ENCODE results near the gene NUPR1.

The NUPR1 gene

GRCh38 chr16:28563218-28563617 lies 24.4 kb upstream of the NUPR1 start:
- no peaks in the 10 kb centered on the region for H3K36me3 ChIP-seq (replicated peaks; ENCODE audit: insufficient read depth, low read length)
- H4K20me1 ChIP-seq (ENCODE audit: insufficient read depth, low read length), result no peaks in the 10 kb centered on the region
- H3K27me3 ChIP-seq (replicated peaks; ENCODE audit: insufficient read depth, low read length), result no peaks in the 10 kb centered on the region
- no peaks in the 10 kb centered on the region for H3K9me3 ChIP-seq (replicated peaks; ENCODE audit: insufficient read depth, low read length)
- H3K79me2 ChIP-seq (ENCODE audit: low read length), result peaks cover 11% of the 10 kb centered on the region
- no peaks in the 10 kb centered on the region for H3F3A ChIP-seq (ENCODE audit: insufficient read depth, low read length)
- no peak overlapping the region for H2AFZ ChIP-seq (ENCODE audit: low read length)
- TF ChIP-seq EZH2 (optimal IDR thresholded peaks at IDR 0.05; ENCODE audit: low read depth, low read length) (no peak), EZH2phosphoT487 (IDR thresholded peaks at IDR 0.05; ENCODE audit: low read length) (no peak), CTCF (IDR thresholded peaks at IDR 0.05; ENCODE audit: low read length) (no peak)
- no peak overlapping the region for H3K4me3 ChIP-seq (ENCODE audit: low read length)
- H3K4me2 ChIP-seq (ENCODE audit: low read depth, low read length), result no peak overlapping the region
- no peak for DNase-seq
- H3K27ac ChIP-seq (ENCODE audit: low read length), result no peak overlapping the region
- no peaks in the 10 kb centered on the region for H3K9me2 ChIP-seq (replicated peaks; ENCODE audit: insufficient read depth, low read length)
- no peak overlapping the region for H3K9ac ChIP-seq (ENCODE audit: low read length)
- H3K4me1 ChIP-seq (ENCODE audit: low read length), result no peaks in the 10 kb centered on the region

DNA sequence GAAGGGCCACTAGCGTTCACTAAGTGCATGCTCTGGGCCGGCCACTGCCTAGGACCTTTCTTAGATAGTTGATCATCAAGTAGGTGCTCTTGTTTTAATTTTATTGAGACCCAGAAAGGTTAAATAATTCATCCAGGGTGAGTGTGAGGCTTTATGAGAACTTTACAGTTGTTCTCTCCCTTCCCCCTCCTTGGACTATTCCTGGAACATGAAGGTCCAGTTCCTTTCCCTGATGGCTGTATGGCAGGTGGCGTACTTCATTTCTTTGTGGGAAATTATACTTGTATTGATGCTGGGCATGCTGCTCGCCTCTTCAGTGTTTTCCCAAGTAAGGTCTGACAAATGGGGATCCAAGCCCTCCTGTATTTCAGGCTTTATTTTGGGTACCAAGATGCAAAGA lies 23.4 kb upstream of the NUPR1 start:
- TF ChIP-seq EZH2phosphoT487 (IDR thresholded peaks at IDR 0.05; ENCODE audit: low read length) (no peak), EZH2 (optimal IDR thresholded peaks at IDR 0.05; ENCODE audit: low read depth, low read length) (no peak), CTCF (IDR thresholded peaks at IDR 0.05; ENCODE audit: low read length) (no peak)
- Histone ChIP-seq H3K4me3 (ENCODE audit: low read length) (no peak overlapping the region), H2AFZ (ENCODE audit: low read length) (no peak overlapping the region), H4K20me1 (ENCODE audit: insufficient read depth, low read length) (no peaks in the 10 kb centered on the region), H3K4me2 (ENCODE audit: low read depth, low read length) (no peak overlapping the region), H3K9me2 (replicated peaks; ENCODE audit: insufficient read depth, low read length) (no peaks in the 10 kb centered on the region), H3K9ac (ENCODE audit: low read length) (no peak overlapping the region), H3K27me3 (replicated peaks; ENCODE audit: insufficient read depth, low read length) (no peaks in the 10 kb centered on the region), H3F3A (ENCODE audit: insufficient read depth, low read length) (no peaks in the 10 kb centered on the region), H3K36me3 (replicated peaks; ENCODE audit: insufficient read depth, low read length) (no peaks in the 10 kb centered on the region), H3K9me3 (replicated peaks; ENCODE audit: insufficient read depth, low read length) (no peaks in the 10 kb centered on the region), H3K4me1 (ENCODE audit: low read length) (no peaks in the 10 kb centered on the region), H3K79me2 (ENCODE audit: low read length) (peaks cover 8% of the 10 kb centered on the region), H3K27ac (ENCODE audit: low read length) (no peak overlapping the region)
- no peak for DNase-seq

DNA sequence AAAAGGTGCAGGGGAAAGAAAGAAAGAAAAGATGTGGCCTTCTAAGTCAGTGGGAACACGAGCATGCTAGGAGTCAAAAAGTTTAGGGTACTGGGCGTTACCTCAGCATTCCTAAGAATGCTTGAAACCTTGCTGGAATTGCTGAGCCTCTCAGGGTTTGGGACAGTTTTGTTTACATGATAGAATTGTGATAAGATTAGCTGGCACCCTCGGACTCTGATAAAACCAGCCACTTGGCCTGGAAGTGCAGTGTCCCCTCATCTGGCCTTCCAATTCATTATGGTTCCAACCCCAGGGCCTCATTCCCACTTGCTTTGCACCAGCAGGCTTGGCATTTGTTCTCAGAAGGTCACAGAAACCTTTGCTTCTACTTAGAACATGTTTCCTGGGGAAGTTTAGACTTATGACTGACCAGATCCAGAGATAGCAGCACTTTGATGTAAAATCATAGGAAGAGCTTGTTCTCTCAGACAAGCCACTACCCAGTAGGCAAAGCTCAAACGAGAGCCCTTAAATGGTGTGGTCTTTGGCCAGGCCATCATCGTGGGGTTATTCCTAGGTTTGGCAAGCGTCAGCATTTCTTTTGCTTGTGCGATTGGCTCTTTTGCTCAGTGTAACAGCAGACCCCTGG lies 22.9 kb upstream of the NUPR1 start:
- no peak overlapping the region for H3K4me3 ChIP-seq (ENCODE audit: low read length)
- no peak overlapping the region for H3K4me2 ChIP-seq (ENCODE audit: low read depth, low read length)
- H3F3A ChIP-seq (ENCODE audit: insufficient read depth, low read length), result no peaks in the 10 kb centered on the region
- no peaks in the 10 kb centered on the region for H3K4me1 ChIP-seq (ENCODE audit: low read length)
- no peaks in the 10 kb centered on the region for H3K9me2 ChIP-seq (replicated peaks; ENCODE audit: insufficient read depth, low read length)
- no peaks in the 10 kb centered on the region for H3K27me3 ChIP-seq (replicated peaks; ENCODE audit: insufficient read depth, low read length)
- peaks cover 12% of the 10 kb centered on the region for H3K79me2 ChIP-seq (ENCODE audit: low read length)
- no peak overlapping the region for H3K9ac ChIP-seq (ENCODE audit: low read length)
- H4K20me1 ChIP-seq (ENCODE audit: insufficient read depth, low read length), result no peaks in the 10 kb centered on the region
- H3K9me3 ChIP-seq (replicated peaks; ENCODE audit: insufficient read depth, low read length), result no peaks in the 10 kb centered on the region
- TF ChIP-seq EZH2 (optimal IDR thresholded peaks at IDR 0.05; ENCODE audit: low read depth, low read length) (no peak), CTCF (IDR thresholded peaks at IDR 0.05; ENCODE audit: low read length) (no peak), EZH2phosphoT487 (IDR thresholded peaks at IDR 0.05; ENCODE audit: low read length) (no peak)
- no peak overlapping the region for H3K27ac ChIP-seq (ENCODE audit: low read length)
- no peaks in the 10 kb centered on the region for H3K36me3 ChIP-seq (replicated peaks; ENCODE audit: insufficient read depth, low read length)
- DNase-seq, result no peak
- no peak overlapping the region for H2AFZ ChIP-seq (ENCODE audit: low read length)

Measured in MM.1S (cell line).